DND-41 (cell line): ENCODE results near the gene TECPR1.

Experiments
- ATAC-seq: fragments of 200-7000 bp; cut with Tn5 transposase; 3 replicates; pipeline ENCODE4 v1.9.1; 2021; ENCODE audit warnings: low read depth; ENCODE audit not compliant: insufficient read depth
- DNase-seq: peaks from one replicate; pipeline ENCODE4 v3.0.0-alpha.2; 2020
- H2AFZ ChIP-seq: 2 replicates; pipeline ENCODE4 v1.6.0; 2012; ENCODE audit warnings: low read depth, low read length
- H3K27ac ChIP-seq: 2 replicates; pipeline ENCODE4 v1.5.1; 2012; ENCODE audit warnings: low read length, inconsistent platforms
- H3K27me3 ChIP-seq: fragments of 200-600 bp; sonication (generic); 2 replicates; pipeline ENCODE4 v1.6.0; 2012; ENCODE audit warnings: low read length, mild to moderate bottlenecking, inconsistent platforms; ENCODE audit not compliant: insufficient read depth, poor library complexity
- H3K36me3 ChIP-seq: 2 replicates; pipeline ENCODE4 v1.5.1; 2012; ENCODE audit warnings: low read length, inconsistent platforms; ENCODE audit not compliant: insufficient read depth
- H3K4me1 ChIP-seq: 2 replicates; pipeline ENCODE4 v1.5.1; 2012; ENCODE audit warnings: mild to moderate bottlenecking, low read length; ENCODE audit not compliant: insufficient read depth
- H3K4me2 ChIP-seq: 2 replicates; pipeline ENCODE4 v1.6.0; 2012; ENCODE audit warnings: mild to moderate bottlenecking, moderate library complexity, low read length, inconsistent platforms; ENCODE audit not compliant: insufficient read depth
- H3K4me3 ChIP-seq, 2 experiments: fragments of 200-600 bp in 1 of 2; shearing (Covaris generic) in 1 of 2; 2 replicates each; pipeline ENCODE4 v1.5.1; 2012 to 2016; ENCODE audit warnings: inconsistent platforms in 2 of 2, low read length in 2 of 2, mild to moderate bottlenecking in 2 of 2, low read depth in 1 of 2, moderate library complexity in 1 of 2
- H3K79me2 ChIP-seq: 2 replicates; pipeline ENCODE4 v1.6.0; 2012; ENCODE audit warnings: low read length, inconsistent platforms; ENCODE audit not compliant: insufficient read depth
- H3K9ac ChIP-seq: 2 replicates; pipeline ENCODE4 v1.6.0; 2012; ENCODE audit warnings: low read depth, mild to moderate bottlenecking, inconsistent platforms, low read length, moderate library complexity
- H3K9me3 ChIP-seq: 2 replicates; pipeline ENCODE4 v1.5.1; 2012; ENCODE audit warnings: low read length, moderate library complexity, mild to moderate bottlenecking, inconsistent platforms; ENCODE audit not compliant: insufficient read depth, severe bottlenecking
- H4K20me1 ChIP-seq: 2 replicates; pipeline ENCODE4 v1.6.0; 2012; ENCODE audit warnings: low read length; ENCODE audit not compliant: insufficient read depth
- CTCF ChIP-seq: IDR thresholded peaks from 2 replicates; pipeline ENCODE4 v1.5.1; 2012; ENCODE audit warnings: borderline replicate concordance, low read length, moderate library complexity, mild to moderate bottlenecking; ENCODE audit not compliant: poor library complexity, severe bottlenecking; ENCODE audit errors: extremely low read depth
- EZH2 ChIP-seq: IDR thresholded peaks from 3 replicates; pipeline ENCODE4 v1.6.1; 2012; ENCODE audit warnings: borderline replicate concordance, low read depth, mild to moderate bottlenecking, moderate library complexity, low read length, inconsistent platforms; ENCODE audit not compliant: severe bottlenecking

Gene TECPR1

GRCh38 chr7:98257701-98258100 lies 5.7 kb upstream of the TECPR1 start:
- Histone ChIP-seq H3K4me1 (peaks cover 14% of the 10 kb centered on the region), H3K36me3 (peaks cover 15% of the 10 kb centered on the region), H4K20me1 (peaks cover 3% of the 10 kb centered on the region; the same call in 1 of the 2 replicates), H3K4me2 (no peak overlapping the region), H2AFZ (no peak overlapping the region), H3K4me3 (no peak overlapping the region), H3K9ac (no peak overlapping the region), H3K27ac (no peak overlapping the region), H3K79me2 (peaks cover 14% of the 10 kb centered on the region), H3K27me3 (no peaks in the 10 kb centered on the region), H3K9me3 (no peaks in the 10 kb centered on the region)
- ATAC-seq (no peak), DNase-seq (no peak)
- TF ChIP-seq EZH2 (no peak), CTCF (no peak)

DNA sequence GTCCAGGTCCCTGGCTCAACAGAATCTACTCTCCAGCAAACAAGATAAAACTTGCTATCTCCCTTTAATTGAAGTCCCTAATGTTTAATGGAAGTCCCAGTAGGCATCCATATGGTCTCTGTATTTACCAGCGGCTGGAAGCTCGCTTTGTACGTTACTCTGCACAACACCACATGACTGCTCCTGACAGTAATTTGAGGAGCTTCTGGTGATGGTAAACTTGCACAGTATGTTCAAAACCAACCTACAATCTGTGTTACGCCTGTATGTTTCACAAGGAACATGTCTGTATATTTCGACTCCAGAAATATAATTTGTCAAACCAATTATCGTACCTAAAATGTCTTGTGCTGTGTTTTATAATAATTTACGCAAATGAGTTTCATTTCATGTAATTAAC lies 4.4 kb upstream of the TECPR1 start:
- no peaks in the 10 kb centered on the region for H3K9me3 ChIP-seq
- no peak overlapping the region for H3K9ac ChIP-seq
- no peak overlapping the region for H3K4me3 ChIP-seq
- DNase-seq (no peak), ATAC-seq (no peak)
- H3K36me3 ChIP-seq: peaks cover 15% of the 10 kb centered on the region
- no peak overlapping the region for H3K27ac ChIP-seq
- H3K79me2 ChIP-seq: peaks cover 26% of the 10 kb centered on the region
- TF ChIP-seq CTCF (no peak), EZH2 (no peak)
- H4K20me1 ChIP-seq: peaks cover 3% of the 10 kb centered on the region; the same call in 1 of the 2 replicates
- no peaks in the 10 kb centered on the region for H3K27me3 ChIP-seq
- H3K4me1 ChIP-seq: peaks cover 21% of the 10 kb centered on the region
- H2AFZ ChIP-seq: no peak overlapping the region
- H3K4me2 ChIP-seq: no peak overlapping the region

DNA sequence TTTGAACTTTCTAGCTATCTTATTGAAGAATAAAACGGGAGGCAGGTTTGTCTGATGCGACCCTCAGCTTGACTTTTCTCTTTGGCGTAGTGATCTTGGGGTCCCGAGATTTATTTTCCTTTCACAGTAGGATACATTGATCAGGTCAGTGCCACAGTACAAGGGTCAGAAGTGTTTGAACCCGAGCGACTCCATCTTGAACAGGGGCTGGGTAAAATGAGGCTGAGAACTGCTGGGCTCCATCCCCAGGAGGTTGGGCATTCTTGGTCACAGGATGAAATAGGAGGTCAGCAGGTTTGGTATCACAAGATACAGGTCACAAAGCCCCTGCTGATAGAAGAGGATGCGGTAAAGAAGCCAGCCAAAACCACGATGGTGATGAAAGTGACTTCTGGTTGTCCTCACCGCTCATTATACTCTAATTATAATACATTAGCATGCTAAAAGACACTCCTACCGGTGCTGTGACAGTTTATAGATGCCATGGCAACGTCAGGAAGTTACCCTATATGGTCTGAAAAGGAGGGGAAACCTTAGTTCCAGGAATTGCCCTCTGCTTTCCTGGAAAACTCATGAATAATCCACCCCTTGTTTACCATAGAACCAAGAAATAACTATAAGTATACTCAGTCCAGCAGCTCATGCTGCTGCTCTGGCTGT lies 3.0 kb upstream of the TECPR1 start:
- peak; percentile 29 for DNase-seq
- ATAC-seq: no peak
- Histone ChIP-seq H3K27me3 (no peaks in the 10 kb centered on the region), H3K36me3 (peaks cover 10% of the 10 kb centered on the region), H4K20me1 (peaks cover 3% of the 10 kb centered on the region; the same call in 1 of the 2 replicates), H3K4me3 (no peak overlapping the region), H2AFZ (no peak overlapping the region), H3K27ac (no peak overlapping the region), H3K9me3 (no peaks in the 10 kb centered on the region), H3K4me2 (no peak overlapping the region), H3K9ac (no peak overlapping the region), H3K79me2 (peaks cover 36% of the 10 kb centered on the region), H3K4me1 (peaks cover 35% of the 10 kb centered on the region)
- TF ChIP-seq EZH2 (no peak), CTCF (no peak)

DNA sequence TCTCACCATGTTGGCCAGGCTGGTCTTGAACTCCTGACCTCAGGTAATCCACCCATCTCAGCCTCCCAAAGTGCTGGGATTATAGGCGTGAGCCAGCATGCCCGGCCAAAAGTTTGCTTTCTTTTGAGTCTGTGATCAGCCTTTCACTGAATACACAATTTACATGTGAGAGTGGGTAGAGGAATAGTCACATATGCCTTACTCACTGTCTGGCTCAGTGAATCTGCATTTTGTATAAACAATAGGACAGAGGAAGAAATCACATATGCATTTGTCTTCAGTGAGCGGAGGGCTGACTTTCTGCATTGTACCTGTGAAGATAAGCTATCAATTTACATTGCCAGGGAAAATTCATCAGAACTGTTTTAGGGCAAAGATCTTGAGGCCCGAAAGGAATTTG lies 2.5 kb upstream of the TECPR1 start:
- peaks cover 39% of the 10 kb centered on the region for H3K4me1 ChIP-seq
- H3K36me3 ChIP-seq: peaks cover 10% of the 10 kb centered on the region
- ATAC-seq (no peak), DNase-seq (no peak)
- no peak overlapping the region for H3K27ac ChIP-seq
- H4K20me1 ChIP-seq: peaks cover 3% of the 10 kb centered on the region; the same call in 1 of the 2 replicates
- H3K4me2 ChIP-seq: no peak overlapping the region
- H3K4me3 ChIP-seq: no peak overlapping the region
- peaks cover 39% of the 10 kb centered on the region for H3K79me2 ChIP-seq
- H3K9me3 ChIP-seq: no peaks in the 10 kb centered on the region
- H2AFZ ChIP-seq: no peak overlapping the region
- TF ChIP-seq CTCF (no peak), EZH2 (no peak)
- H3K9ac ChIP-seq: no peak overlapping the region
- H3K27me3 ChIP-seq: no peaks in the 10 kb centered on the region
